Activated CD4-positive, CD25-positive, alpha-beta regulatory T cell (primary cell): ENCODE results near the gene SIAH3.
"Not testable (repeated sequence)": the region's sequence is repeated elsewhere in the genome, so short reads cannot be mapped to it uniquely, and the experiment has no call there.

Source experiments
- DNase-seq, 4 experiments: peaks; one replicate each; lab custom pipeline; 2025; lab: John Stamatoyannopoulos, UW

SIAH3 gene

DNA sequence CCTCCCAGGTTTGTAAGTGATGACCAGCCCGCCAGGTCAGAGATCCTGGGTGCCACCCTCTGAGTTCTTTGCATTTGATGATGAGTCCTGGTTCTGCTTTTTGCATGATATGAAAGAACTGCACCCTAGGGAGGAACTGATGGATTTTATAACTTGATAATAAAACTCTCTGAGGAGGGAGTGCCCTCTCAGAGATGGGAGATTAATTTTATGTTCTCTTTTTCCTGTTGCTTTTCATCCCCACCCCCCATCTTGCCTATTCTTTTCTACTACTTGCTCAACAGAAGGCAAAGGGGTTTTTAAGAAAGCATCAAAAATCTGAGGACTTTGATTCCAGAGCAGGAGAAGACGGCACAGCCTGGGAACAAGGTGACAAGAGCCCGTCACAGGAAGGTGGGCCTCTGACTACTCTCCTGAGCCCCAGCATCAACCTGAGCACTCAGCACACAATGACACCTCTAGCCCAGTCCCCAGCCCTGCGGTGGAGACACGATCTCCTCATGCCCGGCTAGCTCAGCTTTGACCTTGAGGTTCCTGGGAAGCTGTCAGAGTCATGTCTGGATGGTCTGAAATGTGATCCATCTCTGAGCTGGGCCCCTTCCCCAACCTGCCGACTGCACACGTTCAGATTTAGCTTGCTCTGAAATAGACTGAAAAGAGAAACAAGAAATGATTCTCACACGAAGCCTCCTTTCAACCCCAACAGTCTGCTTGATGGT, 69.1 kb downstream of the SIAH3 start:
- no peak for DNase-seq

DNA sequence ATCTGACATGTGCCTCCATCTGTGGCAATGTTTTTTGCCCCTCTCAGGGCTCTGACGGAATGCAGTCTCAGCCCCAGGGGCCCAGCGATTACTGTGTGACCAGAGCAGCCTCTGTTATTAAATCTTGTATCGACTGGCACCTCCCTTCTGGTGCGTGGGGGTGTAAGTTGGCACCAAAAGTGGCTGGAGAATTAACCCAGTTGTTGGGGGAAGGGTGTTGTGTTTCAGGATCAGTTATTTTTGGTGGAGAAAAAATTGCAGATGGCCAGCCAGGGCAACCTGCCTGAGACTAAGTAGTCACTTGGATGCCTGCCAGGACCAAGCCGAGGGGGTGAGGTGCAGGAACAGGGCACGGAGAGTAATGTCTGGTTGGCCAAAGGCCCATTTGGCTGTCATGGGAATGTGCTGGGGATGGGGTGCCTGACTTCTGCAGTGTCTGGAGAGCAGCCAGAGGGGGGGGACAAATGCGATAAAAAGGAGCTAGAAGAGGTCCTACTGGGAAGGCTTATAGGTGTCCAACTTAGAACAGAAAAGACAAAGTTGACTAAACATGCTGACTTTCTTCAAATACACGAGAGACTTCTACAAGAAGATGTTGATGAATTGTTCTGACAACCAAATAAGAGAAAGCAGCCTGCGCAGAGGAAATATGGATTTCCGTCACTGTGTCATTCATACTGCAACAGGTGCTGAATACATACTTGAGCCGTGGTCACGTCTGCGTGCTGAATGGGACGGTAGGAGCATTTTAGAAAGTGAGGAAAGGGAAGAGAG, 69.8 kb downstream of the SIAH3 start:
- DNase-seq, result no peak

DNA sequence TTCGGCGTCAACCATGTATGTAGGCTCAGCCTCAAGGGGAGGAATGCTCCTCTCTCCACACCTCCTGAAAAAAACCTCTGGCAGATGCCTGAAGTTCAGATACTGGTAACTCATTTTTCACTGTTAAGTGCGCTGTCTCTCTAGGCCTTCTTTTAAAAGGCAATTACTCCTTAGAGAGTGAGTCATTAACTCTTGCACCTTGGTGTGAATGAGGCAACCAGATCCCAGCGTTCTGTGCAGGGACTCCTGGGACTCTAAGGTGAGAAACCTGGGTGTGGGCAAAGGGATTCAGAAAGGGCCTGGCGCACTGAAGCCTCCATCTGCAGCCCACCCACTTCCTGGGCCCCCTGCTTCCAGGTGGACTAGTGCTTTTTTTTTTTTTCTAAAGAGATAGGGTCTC, 71.7 kb downstream of the SIAH3 start:
- DNase-seq, result no peak

DNA sequence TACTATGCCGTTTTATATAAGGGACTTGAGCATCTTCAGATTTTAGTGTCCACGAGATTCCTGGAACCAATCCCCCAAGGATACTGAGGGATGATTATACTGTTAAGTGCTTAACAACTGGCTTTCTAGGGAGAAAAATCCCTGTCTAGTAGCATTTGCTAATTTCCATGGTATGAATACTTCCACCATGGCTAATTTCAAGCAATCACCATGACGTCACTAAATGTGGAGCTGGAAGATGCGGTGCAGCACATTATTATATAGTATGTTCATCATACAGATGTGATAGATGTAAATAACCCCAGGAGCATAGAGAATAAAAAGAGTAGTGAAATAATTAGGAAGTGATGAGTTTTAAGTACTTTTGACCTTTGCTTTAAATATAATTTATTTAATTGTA, 72.7 kb downstream of the SIAH3 start:
- no peak for DNase-seq

DNA sequence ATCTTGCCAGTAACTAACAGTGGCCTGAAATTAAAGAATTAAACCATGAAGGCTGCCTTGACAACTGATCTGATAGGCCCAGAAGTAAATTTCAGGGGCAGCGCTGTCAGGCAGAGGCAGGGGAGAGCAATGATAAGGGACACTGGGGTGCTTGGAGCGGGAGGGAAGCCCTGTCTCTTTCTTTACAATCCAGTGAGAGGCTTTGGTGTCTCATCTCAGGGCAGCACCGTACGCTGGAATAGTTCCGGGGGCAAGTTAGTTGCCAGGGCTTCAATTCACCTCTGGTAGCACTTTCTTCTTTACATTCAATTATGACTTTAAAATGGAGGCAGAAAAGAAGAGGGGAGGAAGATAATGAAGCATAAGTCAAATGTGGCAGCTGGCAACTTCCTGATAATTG, 74.8 kb downstream of the SIAH3 start:
- DNase-seq, result no peak

DNA sequence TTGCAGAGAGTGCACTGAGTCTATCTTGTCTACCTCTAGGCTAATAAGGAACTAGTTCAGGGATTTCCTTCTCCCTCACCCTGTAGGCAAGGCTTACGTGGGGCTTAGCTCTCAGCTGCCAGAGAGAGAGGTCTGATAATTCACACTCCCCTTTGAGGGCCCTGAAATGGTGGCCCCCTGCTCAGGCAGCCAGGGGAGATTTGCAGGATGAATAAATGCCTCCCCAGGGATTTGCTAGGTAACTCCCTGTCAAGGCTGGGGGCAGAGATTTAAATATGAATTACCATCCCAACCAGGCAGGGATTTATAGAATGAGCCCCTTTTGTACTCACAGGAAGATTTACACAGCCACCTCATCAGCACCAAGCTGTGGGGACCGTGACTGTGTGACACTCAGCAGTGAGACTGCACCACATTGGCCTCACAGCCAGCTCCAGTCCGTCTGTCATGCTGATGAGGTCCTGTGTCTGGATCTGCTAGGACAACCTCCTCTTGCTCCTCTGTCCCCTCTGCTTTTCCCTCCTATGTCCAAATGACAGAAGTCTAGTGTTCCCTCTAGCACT, 76.1 kb downstream of the SIAH3 start:
- DNase-seq, result no peak

DNA sequence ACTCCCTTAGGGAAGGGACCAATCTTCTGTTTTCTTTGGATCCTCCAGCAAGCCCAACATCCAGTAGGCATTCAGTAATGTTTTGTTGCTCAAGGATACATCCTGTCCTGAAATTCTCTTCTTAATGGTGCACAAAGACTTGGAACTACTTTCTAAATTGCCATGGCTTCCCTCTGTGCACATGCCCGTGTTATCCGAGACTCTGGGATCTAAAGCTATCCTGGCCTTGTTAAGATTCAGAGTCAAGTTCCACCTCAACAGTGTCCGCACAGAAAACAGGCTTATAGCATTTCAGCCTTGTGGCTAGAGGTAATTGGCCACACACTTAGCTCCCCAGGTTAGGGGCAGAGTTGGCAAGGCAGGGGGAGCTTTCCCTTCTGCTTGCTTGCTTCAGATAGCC, 77.6 kb downstream of the SIAH3 start:
- DNase-seq, result no peak

DNA sequence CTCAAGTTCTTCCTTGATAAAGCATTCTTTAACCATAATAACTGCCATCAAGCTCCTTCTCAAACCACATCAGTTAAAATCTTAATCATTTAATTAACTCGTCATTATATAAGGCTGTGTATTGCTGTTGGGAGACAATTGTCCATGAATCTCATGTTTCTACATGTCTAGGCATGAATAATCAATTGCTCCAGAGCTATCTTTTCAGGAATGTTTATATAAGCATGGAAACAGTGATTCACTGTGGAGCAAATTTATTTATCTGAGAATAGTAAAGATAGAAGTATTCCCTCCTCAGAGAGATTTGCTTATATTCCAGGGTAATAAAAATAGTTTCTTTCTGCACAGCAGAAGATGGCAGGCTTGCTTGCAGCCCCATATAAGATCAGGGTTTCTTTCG, 78.3 kb downstream of the SIAH3 start:
- DNase-seq, result no peak

DNA sequence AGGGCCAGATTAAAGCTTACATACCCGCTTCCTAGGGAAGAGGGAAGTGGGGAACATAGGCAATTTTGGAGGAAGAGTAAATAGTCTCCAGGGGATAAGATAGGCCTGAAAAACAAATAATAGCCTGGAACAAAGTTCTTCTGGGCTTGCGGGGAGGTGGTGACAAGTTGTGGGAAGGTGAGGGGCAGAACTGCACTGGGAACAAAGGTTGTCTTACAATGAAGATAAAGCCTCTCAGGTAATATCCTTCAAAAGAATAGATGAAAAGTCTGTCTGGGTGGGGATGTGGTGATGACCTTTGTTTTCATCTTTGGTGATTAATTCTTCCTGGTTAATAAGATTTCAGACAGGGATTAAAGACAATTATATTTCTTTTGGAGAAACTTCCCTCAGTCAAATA, 80.7 kb downstream of the SIAH3 start:
- no peak for DNase-seq

DNA sequence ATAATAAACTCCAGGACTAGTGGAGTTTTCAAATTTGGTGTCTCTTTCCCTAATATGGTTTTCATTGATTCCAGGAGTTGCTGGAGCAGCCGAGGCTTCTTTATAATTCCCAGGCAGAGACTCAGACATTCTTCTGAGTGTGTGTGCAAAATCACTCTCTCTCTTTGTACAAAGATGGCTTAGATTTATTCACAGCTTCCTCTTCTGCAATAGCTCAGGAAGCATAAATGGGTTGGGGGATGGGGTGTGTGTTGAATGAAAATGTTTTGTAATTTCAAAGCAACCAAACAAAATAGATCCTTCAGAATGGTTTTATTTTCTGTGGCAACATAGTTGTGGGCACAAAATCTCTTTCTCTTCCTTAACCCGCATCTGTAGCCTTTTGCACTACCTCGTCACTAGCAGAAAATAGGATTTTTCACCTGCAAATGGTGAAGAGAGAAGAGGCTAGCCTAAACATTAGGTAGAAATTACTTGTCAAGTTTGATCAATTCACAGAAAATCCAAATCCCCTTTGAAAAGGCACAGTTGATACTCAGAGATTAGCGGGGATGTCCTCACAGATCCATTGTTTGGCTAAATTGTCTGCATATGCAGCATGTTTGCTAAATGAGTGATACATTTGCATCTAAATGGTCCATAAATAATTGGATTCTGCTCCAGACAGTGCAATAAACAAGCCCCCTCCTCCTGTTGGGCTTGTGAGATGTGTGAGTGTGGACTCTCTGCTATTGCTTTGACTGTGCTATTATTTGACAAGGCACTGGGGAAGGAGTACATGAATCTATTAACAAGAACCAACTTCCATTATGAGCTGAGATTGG, 82.7 kb downstream of the SIAH3 start:
- no peak for DNase-seq

DNA sequence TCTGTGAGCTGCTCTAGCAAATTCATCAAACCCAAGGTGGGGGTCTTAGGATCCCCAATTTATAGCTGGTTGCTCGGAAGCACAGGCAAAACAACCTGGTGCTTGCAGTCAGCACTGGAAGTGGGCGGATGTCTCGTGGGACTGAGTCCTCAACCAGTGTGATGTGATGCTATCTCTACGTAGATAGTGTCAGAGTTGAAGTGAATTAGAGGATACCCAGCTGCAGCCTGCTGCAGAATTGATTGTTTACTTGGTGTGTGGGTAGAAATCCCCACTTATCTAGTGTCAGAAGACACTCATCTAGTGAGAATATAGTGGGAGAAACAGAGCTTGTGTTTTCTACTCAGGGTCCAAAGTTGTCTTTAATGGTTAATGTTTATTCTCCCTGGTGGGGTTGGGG, 86.1 kb downstream of the SIAH3 start:
- no peak for DNase-seq

DNA sequence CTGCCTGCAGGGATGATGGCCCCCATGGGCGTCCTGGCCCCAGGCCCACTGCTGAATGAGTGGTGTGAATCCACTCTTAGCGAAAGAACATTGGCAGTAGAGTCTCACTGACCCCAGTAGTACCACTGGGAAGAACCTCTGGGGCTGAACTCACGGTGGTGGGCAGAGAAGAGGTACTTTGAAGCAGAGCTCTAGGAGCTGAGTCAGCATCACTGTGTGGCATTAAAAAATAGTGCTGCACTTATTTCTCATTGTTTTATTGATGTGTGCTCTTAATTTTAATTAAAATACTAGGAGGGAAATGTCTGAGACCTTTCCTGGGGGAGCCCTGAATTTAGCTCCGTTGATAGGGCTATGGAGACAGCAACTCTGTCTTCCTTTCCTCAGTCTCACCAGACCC, 88.1 kb downstream of the SIAH3 start:
- no peak for DNase-seq

DNA sequence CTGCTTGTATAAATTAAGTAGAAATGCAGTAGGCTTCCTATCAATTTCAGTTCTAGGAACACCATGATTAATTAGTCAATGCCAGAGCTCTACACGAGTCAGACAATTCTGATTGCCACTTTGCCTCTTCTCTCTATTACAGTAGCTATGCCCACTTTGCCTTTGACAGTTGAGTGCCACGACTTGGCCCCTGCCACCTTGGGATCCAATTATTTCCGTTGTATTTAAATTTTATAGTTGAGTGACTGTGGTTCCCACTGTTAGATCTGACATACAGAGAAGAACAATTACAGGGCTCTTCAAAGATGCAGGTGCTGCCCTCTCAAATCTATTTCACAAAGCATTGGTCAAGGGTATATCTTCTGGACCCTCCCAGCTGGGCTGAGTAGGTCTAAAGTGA, 94.0 kb downstream of the SIAH3 start:
- not testable (repeated sequence) for DNase-seq

DNA sequence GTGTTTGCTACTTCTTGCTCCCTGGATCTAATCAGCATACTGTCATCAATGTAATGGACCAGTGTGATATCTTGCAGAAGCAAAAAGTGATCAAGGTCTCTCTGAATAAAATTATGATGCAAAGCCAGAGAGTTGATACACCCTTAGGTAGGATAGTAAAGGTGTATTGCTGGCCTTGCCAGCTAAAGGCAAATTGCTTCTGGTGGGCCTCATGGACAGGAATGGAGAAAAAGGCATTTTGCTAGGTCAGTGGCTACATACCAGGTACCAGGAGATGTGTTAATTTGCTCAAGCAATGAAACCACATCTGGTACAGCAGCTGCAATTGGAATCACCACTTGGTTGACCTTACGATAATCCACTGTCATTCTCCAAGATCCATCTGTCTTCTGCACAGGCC, 95.1 kb downstream of the SIAH3 start:
- not testable (repeated sequence) for DNase-seq

DNA sequence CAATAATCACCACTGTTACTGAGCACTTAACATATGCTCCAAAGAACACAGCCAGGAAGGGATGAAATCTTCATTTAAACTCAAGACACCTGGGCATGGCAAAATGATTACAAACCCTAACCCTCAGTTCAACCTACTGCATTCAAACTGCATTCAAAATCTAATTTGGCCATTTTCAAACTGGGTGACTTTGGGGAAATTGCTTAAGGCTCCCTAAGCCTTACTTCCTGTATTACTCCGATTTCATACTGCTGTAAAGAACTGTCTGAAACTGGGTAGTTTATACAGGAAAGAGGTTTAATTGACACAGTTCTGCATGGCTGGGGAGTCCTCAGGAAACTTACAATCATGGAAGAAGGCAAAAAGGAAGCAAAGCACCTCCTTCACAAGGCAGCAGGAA, 99.0 kb downstream of the SIAH3 start:
- DNase-seq, result no peak

DNA sequence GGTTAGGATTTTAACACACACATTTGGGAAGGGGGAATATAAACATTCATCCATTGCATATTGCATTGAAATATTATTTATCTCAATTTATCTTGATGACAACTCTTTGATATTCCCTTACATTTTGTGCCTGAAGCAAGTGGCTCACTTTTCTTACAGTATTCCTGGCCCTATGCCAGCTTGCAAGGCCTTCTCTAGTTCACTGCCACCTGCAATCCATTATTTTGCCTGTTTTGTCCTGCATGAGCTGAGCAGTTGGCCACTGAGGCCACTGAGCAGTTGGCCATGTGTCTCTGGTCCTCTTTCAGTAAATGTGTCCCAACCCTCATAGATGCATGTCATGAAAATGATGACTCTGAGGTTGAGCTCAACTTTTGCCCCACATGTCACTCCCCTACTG, 99.7 kb downstream of the SIAH3 start:
- DNase-seq, result no peak

DNA sequence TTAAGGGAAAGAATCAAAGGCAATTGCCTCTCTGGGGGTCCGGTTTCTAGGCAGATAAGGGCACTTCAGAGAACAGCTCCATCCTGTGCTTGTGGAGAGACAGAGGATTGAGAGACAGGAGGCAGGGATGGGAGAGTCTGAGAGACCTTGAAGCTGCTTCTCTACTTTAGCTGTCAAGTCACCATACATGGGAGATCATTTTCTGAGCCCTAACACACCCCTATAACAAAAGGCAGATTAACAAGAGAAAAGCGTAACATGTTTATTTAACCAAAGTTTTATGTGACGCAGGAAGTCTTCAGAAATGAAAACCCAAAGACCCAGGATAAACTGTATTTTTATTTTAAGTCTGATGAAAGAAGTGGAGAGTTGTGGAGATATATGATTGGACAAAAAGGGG, 101.0 kb downstream of the SIAH3 start:
- no peak for DNase-seq

DNA sequence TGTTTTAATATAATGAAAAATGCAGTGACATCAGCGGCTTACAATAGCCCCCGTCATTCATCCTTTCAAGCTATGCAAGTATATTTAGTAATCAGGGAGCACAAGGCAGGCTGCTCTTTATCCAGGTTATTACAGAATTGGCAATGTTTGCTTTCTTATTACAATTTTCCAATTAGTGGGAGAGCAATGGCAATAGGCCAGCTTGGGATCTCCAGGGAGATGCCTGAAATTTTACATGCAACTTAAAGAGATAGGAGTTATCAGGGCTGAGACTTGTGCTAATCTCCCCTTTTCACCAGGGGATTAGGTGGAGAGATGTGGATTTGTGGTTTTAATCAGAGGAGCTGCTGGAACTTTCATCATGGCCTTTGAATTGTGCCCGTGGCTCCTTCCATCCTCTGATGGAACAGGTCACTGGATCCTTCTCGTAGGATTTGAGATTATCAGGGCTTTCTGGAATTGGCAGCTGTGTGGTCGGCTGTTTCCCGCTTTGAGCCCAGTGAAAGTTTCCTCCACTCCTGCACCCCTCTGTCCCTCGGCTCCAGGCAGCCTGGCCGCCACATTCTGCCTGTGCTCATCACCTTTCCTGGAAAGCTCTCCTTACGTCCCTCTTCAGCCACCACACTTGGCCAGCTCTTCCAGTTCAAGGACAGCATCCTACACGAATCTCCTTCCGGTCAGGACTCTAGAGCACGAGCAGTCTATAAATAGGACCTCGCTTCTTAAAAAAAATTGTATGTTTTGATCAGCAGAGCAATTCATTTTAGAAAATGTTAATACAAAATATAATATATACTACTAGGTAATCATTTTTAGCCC, 102.4 kb downstream of the SIAH3 start:
- DNase-seq, result no peak

DNA sequence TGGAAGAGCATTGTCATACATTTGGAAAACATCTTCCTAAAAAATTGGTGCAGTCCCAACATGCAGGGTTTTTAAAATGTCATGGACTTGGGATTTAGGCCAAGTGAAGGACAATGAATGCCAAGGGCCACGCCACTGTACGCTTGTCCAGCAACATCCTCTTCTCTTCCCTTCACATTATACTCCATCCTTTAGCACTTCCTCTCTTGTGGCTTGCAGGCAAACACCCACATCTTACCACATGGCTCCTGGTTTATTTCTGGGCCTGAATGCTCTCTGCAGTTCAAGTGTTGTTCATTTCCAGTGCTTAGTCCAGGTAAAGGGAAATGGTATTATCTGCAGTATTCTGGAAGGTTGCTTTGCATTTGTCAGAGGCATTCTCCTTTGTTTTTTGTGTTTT, 104.5 kb downstream of the SIAH3 start:
- no peak for DNase-seq

DNA sequence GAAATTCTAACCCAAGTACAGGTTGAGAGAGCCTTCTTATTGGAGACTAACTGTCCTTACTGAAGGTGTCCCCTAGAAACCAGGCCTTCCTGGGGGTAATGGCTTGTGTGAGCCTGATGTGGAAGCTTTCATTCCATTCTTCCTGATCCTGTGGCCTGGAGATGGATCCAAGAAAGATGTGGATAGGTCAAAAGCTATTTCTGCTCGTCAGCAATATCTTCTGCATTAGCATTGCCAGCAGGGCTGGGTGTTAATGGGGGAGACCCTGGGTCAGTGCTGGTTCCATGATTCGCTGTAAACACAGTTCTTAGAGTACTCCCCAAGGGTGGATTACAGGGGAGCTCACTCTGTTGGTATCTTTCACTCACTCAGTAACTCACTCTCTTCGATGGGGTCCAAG, 106.6 kb downstream of the SIAH3 start:
- no peak for DNase-seq

DNA sequence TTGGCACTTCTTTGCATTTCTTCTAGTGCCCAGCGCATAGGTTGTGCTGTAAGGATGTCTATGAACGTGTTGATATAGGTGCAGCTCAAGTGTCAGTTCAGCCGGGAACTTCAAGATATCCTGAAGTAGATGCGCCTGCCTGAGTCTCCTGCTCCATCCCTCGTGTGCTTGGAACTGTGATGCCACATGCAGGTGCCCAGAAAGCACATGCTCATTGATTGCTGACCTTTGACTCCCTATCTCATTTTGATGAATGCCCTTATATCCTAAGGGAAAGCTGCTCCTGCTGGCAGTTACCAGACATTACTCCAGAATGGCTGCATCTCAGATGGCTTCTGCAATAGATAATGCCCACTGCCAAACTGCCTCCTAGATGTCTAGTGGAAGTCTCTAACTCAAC, 108.6 kb downstream of the SIAH3 start:
- no peak for DNase-seq

DNA sequence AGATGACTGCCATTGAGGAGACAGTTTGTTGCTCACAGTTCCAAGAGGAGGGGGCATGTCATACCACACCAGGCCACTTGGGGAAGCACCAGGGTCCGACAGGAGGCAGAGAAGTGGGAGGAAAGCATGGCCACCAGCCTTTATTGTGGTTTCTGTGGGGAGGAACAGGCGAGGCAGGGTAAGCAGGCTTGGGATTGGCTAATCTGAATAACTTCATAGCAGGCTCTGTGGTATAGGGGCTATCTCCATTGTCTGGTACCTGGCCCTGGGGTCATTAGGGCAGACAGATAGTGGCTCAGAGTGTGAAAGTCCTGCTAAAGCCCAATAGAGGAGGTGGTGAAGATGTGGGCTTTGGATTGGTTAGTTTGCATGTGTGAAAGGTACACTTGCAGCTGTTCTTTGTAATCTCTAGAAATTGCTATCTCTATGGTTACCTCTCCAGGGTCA, 114.0 kb downstream of the SIAH3 start:
- no peak for DNase-seq
